ENCODE data around the gene E2F6.

E2F6 gene

DNA sequence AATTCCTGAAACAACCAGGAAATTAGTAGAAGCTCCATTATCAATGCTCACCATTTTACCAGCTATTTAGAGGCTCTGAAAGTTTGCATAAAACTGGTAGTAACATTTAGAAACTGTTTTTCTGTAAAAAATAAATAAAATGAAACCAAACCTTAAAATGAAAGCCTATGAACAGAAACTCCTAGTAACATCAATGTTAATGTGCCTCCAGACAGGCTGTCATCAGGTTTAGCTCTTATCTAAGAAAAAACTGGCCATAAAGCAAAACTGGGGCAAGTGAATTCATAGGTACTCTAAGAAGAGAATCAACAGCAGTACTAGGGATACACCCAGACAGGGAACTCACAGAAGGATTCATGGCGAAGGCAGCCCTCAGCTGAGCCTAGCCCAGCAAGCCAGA is 8.0 kb downstream of the E2F6 start:
- peaks cover 77% of the 10 kb centered on the region for H4K20me1 ChIP-seq (ENCODE audit: insufficient read depth, low read length, poor library complexity, severe bottlenecking)
- H3K36me3 ChIP-seq (ENCODE audit: insufficient read depth, low read length), result peaks cover 29% of the 10 kb centered on the region

GRCh38 chr2:11456251-11456650 is 9.7 kb downstream of the E2F6 start:
- peaks cover 44% of the 10 kb centered on the region for H3K36me3 ChIP-seq (ENCODE audit: insufficient read depth, low read length)
- H3K4me1 ChIP-seq (ENCODE audit: insufficient read depth, low read length, poor library complexity, severe bottlenecking), result peaks cover 52% of the 10 kb centered on the region
- peak overlapping the region; percentile 41 for H3K4me2 ChIP-seq (ENCODE audit: low read depth, low read length, poor library complexity, severe bottlenecking)
- no peaks in the 10 kb centered on the region for H3K27me3 ChIP-seq (ENCODE audit: insufficient read depth, low read length, poor library complexity, severe bottlenecking)
- TF ChIP-seq, protein P1, sequence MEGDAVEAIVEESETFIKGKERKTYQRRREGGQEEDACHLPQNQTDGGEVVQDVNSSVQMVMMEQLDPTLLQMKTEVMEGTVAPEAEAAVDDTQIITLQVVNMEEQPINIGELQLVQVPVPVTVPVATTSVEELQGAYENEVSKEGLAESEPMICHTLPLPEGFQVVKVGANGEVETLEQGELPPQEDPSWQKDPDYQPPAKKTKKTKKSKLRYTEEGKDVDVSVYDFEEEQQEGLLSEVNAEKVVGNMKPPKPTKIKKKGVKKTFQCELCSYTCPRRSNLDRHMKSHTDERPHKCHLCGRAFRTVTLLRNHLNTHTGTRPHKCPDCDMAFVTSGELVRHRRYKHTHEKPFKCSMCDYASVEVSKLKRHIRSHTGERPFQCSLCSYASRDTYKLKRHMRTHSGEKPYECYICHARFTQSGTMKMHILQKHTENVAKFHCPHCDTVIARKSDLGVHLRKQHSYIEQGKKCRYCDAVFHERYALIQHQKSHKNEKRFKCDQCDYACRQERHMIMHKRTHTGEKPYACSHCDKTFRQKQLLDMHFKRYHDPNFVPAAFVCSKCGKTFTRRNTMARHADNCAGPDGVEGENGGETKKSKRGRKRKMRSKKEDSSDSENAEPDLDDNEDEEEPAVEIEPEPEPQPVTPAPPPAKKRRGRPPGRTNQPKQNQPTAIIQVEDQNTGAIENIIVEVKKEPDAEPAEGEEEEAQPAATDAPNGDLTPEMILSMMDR (conservative IDR thresholded peaks at IDR 0.05; ENCODE audit: low read length), result no peak
- TF ChIP-seq EZH2phosphoT487 (IDR thresholded peaks at IDR 0.05; ENCODE audit: borderline replicate concordance), result no peak
- peaks cover 71% of the 10 kb centered on the region for H3K79me2 ChIP-seq (ENCODE audit: insufficient read depth, low read length)
- H3K9ac ChIP-seq (ENCODE audit: low read depth, low read length, poor library complexity, severe bottlenecking), result no peak overlapping the region
- no peaks in the 10 kb centered on the region for H3F3A ChIP-seq (ENCODE audit: low read depth)
- no peak overlapping the region for H3K4me3 ChIP-seq (ENCODE audit: low read length, poor library complexity, severe bottlenecking)
- peaks cover 63% of the 10 kb centered on the region for H4K20me1 ChIP-seq (ENCODE audit: insufficient read depth, low read length, poor library complexity, severe bottlenecking)
- no peak overlapping the region for H2AFZ ChIP-seq (ENCODE audit: low read length)
- no peaks in the 10 kb centered on the region for H3K9me3 ChIP-seq (ENCODE audit: insufficient read depth, low read depth, low read length)
- no peaks in the 10 kb centered on the region for H3K9me2 ChIP-seq (replicated peaks; ENCODE audit: low read depth, low read length)

More for the DNA sequence above, 8.0 kb downstream of the E2F6 start:
- Histone ChIP-seq H3K4me2 (ENCODE audit: low read depth, low read length, poor library complexity, severe bottlenecking) (peak overlapping the region; percentile 95), H3K9me2 (replicated peaks; ENCODE audit: low read depth, low read length) (no peaks in the 10 kb centered on the region), H3K79me2 (ENCODE audit: insufficient read depth, low read length) (peaks cover 87% of the 10 kb centered on the region), H3K9me3 (ENCODE audit: insufficient read depth, low read depth, low read length) (no peaks in the 10 kb centered on the region), H3K4me1 (ENCODE audit: insufficient read depth, low read length, poor library complexity, severe bottlenecking) (peaks cover 67% of the 10 kb centered on the region), H2AFZ (ENCODE audit: low read length) (no peak overlapping the region), H3F3A (ENCODE audit: low read depth) (no peaks in the 10 kb centered on the region), H3K27me3 (ENCODE audit: insufficient read depth, low read length, poor library complexity, severe bottlenecking) (no peaks in the 10 kb centered on the region), H3K9ac (ENCODE audit: low read depth, low read length, poor library complexity, severe bottlenecking) (no peak overlapping the region), H3K4me3 (ENCODE audit: low read length, poor library complexity, severe bottlenecking) (peak overlapping the region; percentile 44)
- TF ChIP-seq EZH2phosphoT487 (IDR thresholded peaks at IDR 0.05; ENCODE audit: borderline replicate concordance), result no peak
- TF ChIP-seq, protein P1 (conservative IDR thresholded peaks at IDR 0.05; ENCODE audit: low read length), result no peak

DNA sequence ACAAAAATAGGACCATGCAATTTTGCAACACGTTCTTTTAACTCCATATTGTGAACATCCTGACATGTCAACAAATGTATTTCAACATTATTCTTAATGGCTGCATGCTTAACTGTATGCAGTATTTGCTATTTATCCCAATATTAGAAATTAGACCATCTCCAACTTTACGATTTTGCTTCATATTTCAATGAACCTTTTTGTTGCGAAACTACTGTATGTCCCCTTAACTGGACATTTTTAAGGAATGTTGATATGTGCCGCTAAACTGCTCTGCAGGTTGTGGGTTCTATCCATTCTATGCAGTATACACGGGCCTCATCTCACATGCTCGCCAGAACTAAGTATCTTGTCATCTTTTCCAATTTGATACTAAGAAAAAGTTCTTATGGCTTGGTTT is 11.1 kb downstream of the E2F6 start:
- TF ChIP-seq, protein P1 (conservative IDR thresholded peaks at IDR 0.05; ENCODE audit: low read length), result no peak
- TF ChIP-seq EZH2phosphoT487 (IDR thresholded peaks at IDR 0.05; ENCODE audit: borderline replicate concordance), result no peak
- H3K4me1 ChIP-seq (ENCODE audit: insufficient read depth, low read length, poor library complexity, severe bottlenecking), result peaks cover 38% of the 10 kb centered on the region
- no peak overlapping the region for H3K4me3 ChIP-seq (ENCODE audit: low read length, poor library complexity, severe bottlenecking)
- H3F3A ChIP-seq (ENCODE audit: low read depth), result no peaks in the 10 kb centered on the region
- peaks cover 58% of the 10 kb centered on the region for H3K36me3 ChIP-seq (ENCODE audit: insufficient read depth, low read length)
- peaks cover 51% of the 10 kb centered on the region for H4K20me1 ChIP-seq (ENCODE audit: insufficient read depth, low read length, poor library complexity, severe bottlenecking)
- H2AFZ ChIP-seq (ENCODE audit: low read length), result no peak overlapping the region
- no peaks in the 10 kb centered on the region for H3K27me3 ChIP-seq (ENCODE audit: insufficient read depth, low read length, poor library complexity, severe bottlenecking)
- no peak overlapping the region for H3K4me2 ChIP-seq (ENCODE audit: low read depth, low read length, poor library complexity, severe bottlenecking)
- no peak overlapping the region for H3K9ac ChIP-seq (ENCODE audit: low read depth, low read length, poor library complexity, severe bottlenecking)
- no peaks in the 10 kb centered on the region for H3K9me2 ChIP-seq (replicated peaks; ENCODE audit: low read depth, low read length)
- H3K79me2 ChIP-seq (ENCODE audit: insufficient read depth, low read length), result peaks cover 58% of the 10 kb centered on the region
- no peaks in the 10 kb centered on the region for H3K9me3 ChIP-seq (ENCODE audit: insufficient read depth, low read depth, low read length)

All from Loucy (cell line).